ENCODE results near the gene FLVCR2. TPM values are rescaled to one million over a fixed set of nuclear protein-coding genes. Genes with fewer than 3 reads are reported as not detected.

The FLVCR2 gene
- total and polyA plus RNA-seq, 2 of the 13 experiments (the other 11 are each of a cell fraction or from before 2014, with no cell fraction given) = 9.9 to 10.5 TPM

Small RNAs within 50 kb of the gene (small RNA-seq; reads per million reads assigned to genes)
- gene RNA5SP387 (ENCODE audit: insufficient read depth in 2 of 3, insufficient read length in 3 of 3, low read depth in 2 of 3, low replicate concordance in 1 of 3) = 0 reads per million in 3 experiments

Other genes starting within 250 kb of the FLVCR2 start
- gene JDP2, start 150.6 kb upstream of the FLVCR2 start, total RNA-seq (2016; rRNA removed; fragmentation: Illumina TruSeq; extraction: Trizol) = 7.7 and 8.9 TPM in 2 replicates
- 8.0 and 9.0 TPM in 2 replicates for gene JDP2, start 150.6 kb upstream of the FLVCR2 start, polyA plus RNA-seq (2011; rRNA removed)
- gene BATF, start 56.2 kb upstream of the FLVCR2 start, total RNA-seq (2016; rRNA removed; fragmentation: Illumina TruSeq; extraction: Trizol) = 0.22 and 0.44 TPM in 2 replicates
- gene BATF, start 56.2 kb upstream of the FLVCR2 start, polyA plus RNA-seq (2011; rRNA removed) = 0.37 and 0.88 TPM in 2 replicates
- 21.5 and 27.3 TPM in 2 replicates for gene ERG28, start 82.3 kb downstream of the FLVCR2 start, total RNA-seq (2016; rRNA removed; fragmentation: Illumina TruSeq; extraction: Trizol)
- gene ERG28, start 82.3 kb downstream of the FLVCR2 start, polyA plus RNA-seq (2011; rRNA removed) = 32.3 and 34.7 TPM in 2 replicates
- 18.8 and 22.0 TPM in 2 replicates for gene TTLL5, start 82.6 kb downstream of the FLVCR2 start, total RNA-seq (2016; rRNA removed; fragmentation: Illumina TruSeq; extraction: Trizol)
- gene TTLL5, start 82.6 kb downstream of the FLVCR2 start, polyA plus RNA-seq (2011; rRNA removed) = 9.5 and 11.8 TPM in 2 replicates

Data from HepG2 (cell line).